Fibroblast of the aortic adventitia (primary cell): ENCODE results near the gene ZBTB48. TPM values are rescaled to one million over a fixed set of nuclear protein-coding genes. Genes with fewer than 3 reads are reported as not detected.
A peak's percentile ranks its signal among the peaks of the same experiment; 100 is the strongest.

ENCODE experiments used
- DNase-seq: peaks from one replicate; pipeline ENCODE4 v3.0.0-alpha.2; 2010; ENCODE audit warnings: low read depth
- H3K4me3 ChIP-seq: 2 replicates; pipeline ENCODE4 v1.5.1; 2011; ENCODE audit warnings: low read depth, mild to moderate bottlenecking, control low read depth, low read length, moderate library complexity
- total RNA-seq: library from RNA; depleted of rRNA; stranded (reverse); fragments of >200 nt; gene quantifications from 2 replicates; pipeline ENCODE4 v1.2.3, GENCODE V29; 2012; ENCODE audit warnings: low replicate concordance
- TF ChIP-seq, protein P1 (sequence below): IDR thresholded peaks from 2 replicates; pipeline ENCODE4 v1.5.1; 2011; ENCODE audit warnings: mild to moderate bottlenecking, low read length, control low read depth, inconsistent platforms; ENCODE audit not compliant: insufficient read depth

The ZBTB48 gene
- total RNA-seq, 1 donor = 7.7 TPM

DNA sequence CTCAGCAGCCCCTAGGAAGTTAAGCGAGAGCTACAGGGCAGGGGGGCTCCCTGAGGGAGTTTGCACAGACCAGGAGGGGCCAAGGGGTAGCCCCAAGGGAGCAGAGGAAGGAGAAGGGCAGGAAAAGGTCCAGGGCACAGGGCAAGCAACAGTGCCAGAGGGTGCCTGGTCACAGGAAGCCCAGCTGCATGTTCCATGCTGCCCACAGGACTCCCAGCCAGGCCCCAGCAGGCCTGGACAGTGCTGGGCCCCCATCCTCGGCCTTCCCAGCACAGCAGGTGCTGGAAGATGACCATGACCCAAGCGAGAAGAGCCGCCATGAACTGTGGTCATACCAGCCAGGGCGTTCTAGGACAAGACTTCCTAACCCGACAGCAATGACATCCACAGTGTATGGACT lies 11.8 kb downstream of the ZBTB48 start:
- DNase-seq = no peak
- no peak overlapping the region for H3K4me3 ChIP-seq
- TF ChIP-seq, protein P1, sequence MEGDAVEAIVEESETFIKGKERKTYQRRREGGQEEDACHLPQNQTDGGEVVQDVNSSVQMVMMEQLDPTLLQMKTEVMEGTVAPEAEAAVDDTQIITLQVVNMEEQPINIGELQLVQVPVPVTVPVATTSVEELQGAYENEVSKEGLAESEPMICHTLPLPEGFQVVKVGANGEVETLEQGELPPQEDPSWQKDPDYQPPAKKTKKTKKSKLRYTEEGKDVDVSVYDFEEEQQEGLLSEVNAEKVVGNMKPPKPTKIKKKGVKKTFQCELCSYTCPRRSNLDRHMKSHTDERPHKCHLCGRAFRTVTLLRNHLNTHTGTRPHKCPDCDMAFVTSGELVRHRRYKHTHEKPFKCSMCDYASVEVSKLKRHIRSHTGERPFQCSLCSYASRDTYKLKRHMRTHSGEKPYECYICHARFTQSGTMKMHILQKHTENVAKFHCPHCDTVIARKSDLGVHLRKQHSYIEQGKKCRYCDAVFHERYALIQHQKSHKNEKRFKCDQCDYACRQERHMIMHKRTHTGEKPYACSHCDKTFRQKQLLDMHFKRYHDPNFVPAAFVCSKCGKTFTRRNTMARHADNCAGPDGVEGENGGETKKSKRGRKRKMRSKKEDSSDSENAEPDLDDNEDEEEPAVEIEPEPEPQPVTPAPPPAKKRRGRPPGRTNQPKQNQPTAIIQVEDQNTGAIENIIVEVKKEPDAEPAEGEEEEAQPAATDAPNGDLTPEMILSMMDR = no peak

DNA sequence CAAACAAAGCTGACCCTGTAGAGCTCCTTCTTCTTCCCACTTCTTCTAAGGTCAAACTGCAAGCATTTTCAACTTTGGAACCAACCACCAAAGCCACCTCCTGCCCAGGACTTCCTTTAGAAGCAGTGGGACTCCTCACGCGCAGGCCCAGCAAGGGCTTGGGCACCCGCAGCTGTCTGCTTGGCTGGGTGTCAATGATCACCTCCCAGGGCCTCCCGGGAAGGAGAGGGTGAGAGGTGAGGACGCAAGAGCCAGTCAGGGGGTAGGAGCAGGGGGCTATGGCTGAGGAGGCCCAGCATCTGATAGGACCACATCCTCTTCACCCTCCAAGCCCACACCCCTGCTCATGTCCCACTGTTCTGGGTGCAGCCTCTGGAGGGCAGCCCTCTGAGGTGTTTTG lies 12.6 kb downstream of the ZBTB48 start:
- TF ChIP-seq, protein P1 = no peak
- no peak overlapping the region for H3K4me3 ChIP-seq

DNA sequence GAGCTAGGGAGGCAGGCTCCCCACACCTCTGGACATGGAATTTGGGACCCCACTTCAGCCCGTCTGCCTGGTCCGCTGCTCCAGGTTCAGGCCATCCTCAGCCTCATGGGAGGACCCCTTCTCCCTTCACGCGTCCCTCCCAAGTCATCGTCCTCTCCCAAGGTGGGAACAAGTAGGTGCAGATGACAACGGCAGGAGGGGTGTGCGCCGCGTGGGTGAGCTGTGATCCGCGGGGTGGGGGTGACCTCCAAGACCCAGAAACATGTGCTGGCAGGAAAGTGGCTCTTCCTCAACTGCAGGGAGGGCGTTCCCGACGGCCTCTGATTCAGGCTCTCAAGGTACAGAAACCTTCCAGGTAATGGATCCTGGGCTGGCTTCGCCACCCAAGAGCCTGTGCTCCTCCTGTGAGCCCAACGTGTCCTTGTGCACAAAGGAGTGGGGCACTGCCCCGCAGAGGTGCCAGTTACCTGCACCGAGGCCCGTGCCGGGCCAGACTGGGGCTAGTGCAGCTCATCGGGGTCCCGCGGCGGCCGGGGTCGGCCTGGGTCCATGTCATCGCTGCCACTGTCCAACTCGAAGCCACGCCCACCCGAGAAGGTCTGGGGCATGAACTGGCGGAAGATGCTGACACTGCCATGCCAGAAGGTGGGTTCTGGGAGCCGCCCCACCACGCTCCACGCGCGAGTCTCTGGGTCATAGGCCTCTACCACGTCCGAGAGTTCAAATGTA lies 13.2 kb downstream of the ZBTB48 start:
- DNase-seq = no peak
- TF ChIP-seq, protein P1 = no peak
- H3K4me3 ChIP-seq = no peak overlapping the region

More for the DNA sequence above, 12.6 kb downstream of the ZBTB48 start:
- DNase-seq = no peak

DNA sequence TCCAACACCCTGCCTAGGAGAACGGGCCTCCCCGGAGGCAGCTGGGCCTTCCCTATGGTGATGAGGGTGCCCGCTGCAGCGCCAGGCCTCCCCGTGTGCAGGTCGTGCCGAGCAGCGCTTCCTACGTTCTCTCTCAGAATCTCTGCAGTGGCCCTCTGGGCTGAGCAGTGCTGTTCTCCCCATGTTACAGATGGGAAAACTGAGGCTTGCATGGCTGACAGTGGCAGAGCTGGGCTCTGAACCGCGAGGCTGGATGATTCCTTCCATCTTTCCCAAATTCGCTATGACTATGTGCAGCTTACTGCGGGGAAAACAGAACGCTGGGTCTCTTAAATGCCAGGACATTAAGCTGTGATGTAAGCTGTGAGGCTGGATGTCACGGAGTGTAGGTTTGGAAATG lies 14.0 kb downstream of the ZBTB48 start:
- H3K4me3 ChIP-seq = no peak overlapping the region
- TF ChIP-seq, protein P1 = no peak
- no peak for DNase-seq

DNA sequence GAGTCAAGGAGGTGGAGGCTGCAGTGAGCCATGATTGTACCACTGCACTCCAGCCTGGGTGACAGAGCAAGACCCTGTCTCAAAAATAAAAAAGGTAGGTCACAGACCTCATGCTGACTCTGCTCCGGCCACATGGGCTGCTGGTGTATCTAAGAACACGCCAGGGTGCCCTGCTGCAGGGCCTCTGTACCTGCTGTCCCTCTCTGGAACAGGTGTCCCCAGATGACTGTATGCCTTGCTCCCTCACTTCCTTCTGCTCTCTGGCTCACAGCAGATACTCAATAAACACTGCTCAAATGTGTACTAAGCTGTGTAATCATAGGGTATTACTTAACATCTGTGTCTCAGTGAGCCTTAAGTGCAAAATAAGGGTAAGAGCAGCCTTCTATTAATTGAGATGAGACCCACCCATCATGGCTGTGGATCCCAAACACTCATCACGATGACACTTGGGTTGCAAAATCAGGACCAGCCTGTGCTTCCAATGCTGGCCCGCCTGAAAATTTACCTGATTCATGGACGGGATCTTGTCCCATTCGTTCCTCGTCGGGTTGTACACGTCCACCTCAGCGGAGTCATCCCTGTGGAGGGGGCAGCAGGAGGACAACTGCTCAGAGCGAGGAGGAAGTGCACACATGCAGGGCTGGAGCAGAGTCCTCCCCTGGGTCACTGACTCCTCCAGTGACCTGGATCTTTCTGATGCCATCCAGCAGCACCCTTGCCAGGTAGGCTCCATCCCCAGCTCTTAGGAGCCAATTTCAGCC lies 15.4 kb downstream of the ZBTB48 start:
- no peak overlapping the region for H3K4me3 ChIP-seq
- TF ChIP-seq, protein P1 = no peak
- no peak for DNase-seq

DNA sequence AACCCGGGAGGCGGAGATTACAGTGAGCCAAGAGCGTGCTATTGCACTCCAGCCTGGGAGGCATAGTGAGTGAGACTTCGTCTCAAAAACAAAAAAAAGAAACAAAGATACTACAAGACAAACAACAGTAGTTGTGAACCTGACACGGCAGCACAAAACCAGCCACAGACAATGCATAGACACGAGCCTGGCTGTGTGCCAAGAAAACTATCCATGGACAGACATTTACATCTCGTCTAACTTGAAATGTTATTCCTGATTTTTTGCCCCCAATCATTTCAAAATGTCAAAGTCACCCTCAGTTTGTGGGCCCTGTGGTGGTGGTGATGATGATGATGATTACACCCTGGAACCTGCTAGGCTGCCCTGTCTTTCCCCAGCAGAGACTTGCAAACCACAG lies 16.6 kb downstream of the ZBTB48 start:
- H3K4me3 ChIP-seq = peak overlapping the region; percentile 22
- TF ChIP-seq, protein P1 = no peak
- DNase-seq = no peak
